Panc1 (cell line): ENCODE data around the gene PCDHAC2.

ENCODE experiments used
- POLR2AphosphoS5 ChIP-seq: IDR thresholded peaks from 2 replicates; pipeline ENCODE4 v1.6.1; 2012; ENCODE audit warnings: mild to moderate bottlenecking, low read depth, low read length, moderate library complexity
- REST ChIP-seq, 2 experiments: IDR thresholded peaks; 2 replicates each; pipeline ENCODE4 v1.6.1; 2011 to 2012; ENCODE audit warnings: low read depth in 2 of 2, control low read depth in 1 of 2, low read length in 1 of 2, mild to moderate bottlenecking in 1 of 2, moderate library complexity in 1 of 2; ENCODE audit not compliant: insufficient read depth in 1 of 2
- SIN3A ChIP-seq: IDR thresholded peaks from 2 replicates; pipeline ENCODE4 v1.6.1; 2012; ENCODE audit warnings: low read depth, mild to moderate bottlenecking, low read length, moderate library complexity, borderline replicate concordance; ENCODE audit not compliant: insufficient read depth
- TCF7L2 ChIP-seq: IDR thresholded peaks from 2 replicates; pipeline ENCODE4 v1.6.1; 2011; ENCODE audit warnings: mild to moderate bottlenecking, low read depth, low read length, inconsistent platforms
- TF ChIP-seq, protein P1 (sequence below): fragments of 450-650 bp; IDR thresholded peaks from 2 replicates; pipeline ENCODE4 v1.5.1; 2017; ENCODE audit warnings: mild to moderate bottlenecking

- TF ChIP-seq POLR2AphosphoS5 (no peak), SIN3A (no peak), TCF7L2 (no peak), REST (IDR thresholded peaks at IDR 0.05; ENCODE audit: insufficient read depth in 1 of 2, low read depth in 2 of 2, low read length in 1 of 2) (no peak)
- TF ChIP-seq, protein P1, sequence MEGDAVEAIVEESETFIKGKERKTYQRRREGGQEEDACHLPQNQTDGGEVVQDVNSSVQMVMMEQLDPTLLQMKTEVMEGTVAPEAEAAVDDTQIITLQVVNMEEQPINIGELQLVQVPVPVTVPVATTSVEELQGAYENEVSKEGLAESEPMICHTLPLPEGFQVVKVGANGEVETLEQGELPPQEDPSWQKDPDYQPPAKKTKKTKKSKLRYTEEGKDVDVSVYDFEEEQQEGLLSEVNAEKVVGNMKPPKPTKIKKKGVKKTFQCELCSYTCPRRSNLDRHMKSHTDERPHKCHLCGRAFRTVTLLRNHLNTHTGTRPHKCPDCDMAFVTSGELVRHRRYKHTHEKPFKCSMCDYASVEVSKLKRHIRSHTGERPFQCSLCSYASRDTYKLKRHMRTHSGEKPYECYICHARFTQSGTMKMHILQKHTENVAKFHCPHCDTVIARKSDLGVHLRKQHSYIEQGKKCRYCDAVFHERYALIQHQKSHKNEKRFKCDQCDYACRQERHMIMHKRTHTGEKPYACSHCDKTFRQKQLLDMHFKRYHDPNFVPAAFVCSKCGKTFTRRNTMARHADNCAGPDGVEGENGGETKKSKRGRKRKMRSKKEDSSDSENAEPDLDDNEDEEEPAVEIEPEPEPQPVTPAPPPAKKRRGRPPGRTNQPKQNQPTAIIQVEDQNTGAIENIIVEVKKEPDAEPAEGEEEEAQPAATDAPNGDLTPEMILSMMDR, result no peak
These were observed 21.8 kb downstream of the PCDHAC2 start for GRCh38 chr5:140988100-140988499.
